Measurements from ENCODE around the gene GPR108. TPM values are rescaled to one million over a fixed set of nuclear protein-coding genes. Genes with fewer than 3 reads are reported as not detected.
A peak's percentile ranks its signal among the peaks of the same experiment; 100 is the strongest.

GPR108 gene
- polyA plus RNA-seq, 1 of the 3 experiments (the other 2 are of a cell fraction): 54.2 TPM

DNA sequence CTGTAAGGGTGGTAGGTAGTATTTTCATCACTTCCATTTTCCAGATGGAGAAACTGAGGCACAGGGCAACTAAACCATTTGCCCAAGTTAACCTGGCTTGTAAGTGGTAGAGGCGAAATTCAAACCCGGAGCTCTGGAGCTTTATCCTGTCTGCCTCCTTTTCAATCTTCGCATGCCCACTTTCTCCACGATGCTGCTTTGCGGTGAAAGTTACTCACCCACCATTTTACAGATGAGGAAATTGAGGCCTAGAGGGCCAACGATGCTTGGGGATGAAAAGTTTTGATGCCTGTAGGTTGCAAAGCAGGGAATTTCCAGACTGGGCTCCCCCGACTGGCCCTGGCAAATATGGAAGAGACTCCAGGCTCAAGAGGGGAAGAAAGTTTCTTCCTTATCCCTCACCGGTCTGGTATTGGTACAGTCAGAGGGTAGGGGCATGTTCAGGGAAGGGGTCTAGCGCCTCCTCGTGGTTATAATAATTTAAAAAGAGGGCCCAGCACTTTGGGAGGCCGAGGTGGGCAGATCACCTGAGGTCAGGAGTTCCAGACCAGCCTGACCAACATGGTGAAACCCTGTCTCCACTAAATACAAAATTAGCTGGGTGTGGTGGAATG lies 31.7 kb upstream of the GPR108 start:
- no peak overlapping the region for H3K27ac ChIP-seq (ENCODE audit: low read depth in 2 of 2, low read length in 1 of 2)
- ChIA-PET CTCF (interaction anchor here (1.1 to 2.4 kb wide), 3 partner anchors 12 to 138 kb away, joined by 3 to 5 read pairs (median 4); no protein-coding TSS in a partner anchor), POLR2A (no interaction called here)
- H3K9me3 ChIP-seq: no peaks in the 10 kb centered on the region
- no peak overlapping the region for H3K4me2 ChIP-seq
- H3K9ac ChIP-seq: no peak overlapping the region
- no peaks in the 10 kb centered on the region for H3K9me2 ChIP-seq
- H3K4me1 ChIP-seq (ENCODE audit: control insufficient read depth in 1 of 2, insufficient read depth in 2 of 2, low read depth in 1 of 2, low read length in 1 of 2): no peaks in the 10 kb centered on the region; a peak in 2 of 4 replicates
- no peak for TF ChIP-seq FOSL2 (IDR thresholded peaks at IDR 0.05; ENCODE audit: borderline replicate concordance, low read depth)
- TF ChIP-seq TCF12 (IDR thresholded peaks at IDR 0.05): no peak
- no peak for TF ChIP-seq POLR2AphosphoS5 (IDR thresholded peaks at IDR 0.05; ENCODE audit: low read depth, low read length)
- peak; percentile 49 for TF ChIP-seq RAD21 (IDR thresholded peaks at IDR 0.05; ENCODE audit: low read length)
- TF ChIP-seq, protein P1, sequence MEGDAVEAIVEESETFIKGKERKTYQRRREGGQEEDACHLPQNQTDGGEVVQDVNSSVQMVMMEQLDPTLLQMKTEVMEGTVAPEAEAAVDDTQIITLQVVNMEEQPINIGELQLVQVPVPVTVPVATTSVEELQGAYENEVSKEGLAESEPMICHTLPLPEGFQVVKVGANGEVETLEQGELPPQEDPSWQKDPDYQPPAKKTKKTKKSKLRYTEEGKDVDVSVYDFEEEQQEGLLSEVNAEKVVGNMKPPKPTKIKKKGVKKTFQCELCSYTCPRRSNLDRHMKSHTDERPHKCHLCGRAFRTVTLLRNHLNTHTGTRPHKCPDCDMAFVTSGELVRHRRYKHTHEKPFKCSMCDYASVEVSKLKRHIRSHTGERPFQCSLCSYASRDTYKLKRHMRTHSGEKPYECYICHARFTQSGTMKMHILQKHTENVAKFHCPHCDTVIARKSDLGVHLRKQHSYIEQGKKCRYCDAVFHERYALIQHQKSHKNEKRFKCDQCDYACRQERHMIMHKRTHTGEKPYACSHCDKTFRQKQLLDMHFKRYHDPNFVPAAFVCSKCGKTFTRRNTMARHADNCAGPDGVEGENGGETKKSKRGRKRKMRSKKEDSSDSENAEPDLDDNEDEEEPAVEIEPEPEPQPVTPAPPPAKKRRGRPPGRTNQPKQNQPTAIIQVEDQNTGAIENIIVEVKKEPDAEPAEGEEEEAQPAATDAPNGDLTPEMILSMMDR (IDR thresholded peaks at IDR 0.05): peak; percentile 57
- no peaks in the 10 kb centered on the region for H3K79me2 ChIP-seq (ENCODE audit: insufficient read depth)
- no peaks in the 10 kb centered on the region for H4K20me1 ChIP-seq (ENCODE audit: insufficient read depth)
- peaks cover 11% of the 10 kb centered on the region; the same call in 1 of the 2 replicates for H3K27me3 ChIP-seq (ENCODE audit: insufficient read depth)
- H3F3A ChIP-seq (replicated peaks; ENCODE audit: insufficient read depth): peaks cover 14% of the 10 kb centered on the region
- 32% methylated on average over 11 of the region's 11 CpGs for WGBS (ENCODE audit: low lambda C conversion rate)
- H3K36me3 ChIP-seq (replicated peaks in 1 of 2; ENCODE audit: control insufficient read depth in 1 of 2, insufficient read depth in 2 of 2, low read length in 1 of 2): no peaks in the 10 kb centered on the region
- no peak overlapping the region for H3K4me3 ChIP-seq (ENCODE audit: low read depth in 2 of 2, low read length in 1 of 2)
- DNase-seq: peak; percentile 58
- no peak overlapping the region for H2AFZ ChIP-seq (ENCODE audit: low read depth)

DNA sequence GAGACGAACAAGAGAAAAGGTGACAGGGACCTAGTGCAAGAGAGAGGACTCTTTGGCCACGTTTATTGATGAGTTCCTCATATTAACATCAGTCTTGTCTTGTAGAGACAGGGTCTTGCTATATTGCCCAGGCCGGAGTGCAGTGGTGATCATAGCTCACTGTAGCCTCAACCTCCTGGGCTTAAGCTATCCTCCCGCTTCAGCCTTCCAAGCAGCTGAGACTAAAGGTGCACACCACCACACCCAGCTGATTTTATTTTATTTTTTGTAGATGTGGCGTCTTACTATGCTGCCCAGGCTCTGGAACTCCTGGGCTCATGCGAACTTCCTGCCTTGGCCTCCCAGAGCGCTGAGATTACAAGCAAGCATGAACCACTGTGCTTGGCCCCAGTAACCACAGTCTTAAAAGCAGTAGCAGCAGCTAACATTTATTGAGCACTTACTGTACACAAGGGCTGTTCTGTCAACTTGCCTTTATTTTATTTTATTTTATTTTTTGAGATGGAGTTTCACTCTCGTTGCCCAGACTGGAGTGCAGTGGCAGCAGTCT lies 30.9 kb upstream of the GPR108 start:
- Histone ChIP-seq H3K9me3 (no peaks in the 10 kb centered on the region), H3F3A (replicated peaks; ENCODE audit: insufficient read depth) (peaks cover 14% of the 10 kb centered on the region), H4K20me1 (ENCODE audit: insufficient read depth) (no peaks in the 10 kb centered on the region), H3K4me1 (ENCODE audit: control insufficient read depth in 1 of 2, insufficient read depth in 2 of 2, low read depth in 1 of 2, low read length in 1 of 2) (no peaks in the 10 kb centered on the region; a peak in 2 of 4 replicates), H3K9ac (no peak overlapping the region), H2AFZ (ENCODE audit: low read depth) (no peak overlapping the region), H3K27ac (ENCODE audit: low read depth in 2 of 2, low read length in 1 of 2) (no peak overlapping the region), H3K9me2 (no peaks in the 10 kb centered on the region), H3K36me3 (replicated peaks in 1 of 2; ENCODE audit: control insufficient read depth in 1 of 2, insufficient read depth in 2 of 2, low read length in 1 of 2) (no peaks in the 10 kb centered on the region), H3K79me2 (ENCODE audit: insufficient read depth) (no peaks in the 10 kb centered on the region), H3K27me3 (ENCODE audit: insufficient read depth) (peaks cover 11% of the 10 kb centered on the region; the same call in 1 of the 2 replicates), H3K4me2 (no peak overlapping the region), H3K4me3 (ENCODE audit: low read depth in 2 of 2, low read length in 1 of 2) (no peak overlapping the region)
- TF ChIP-seq, protein P2, sequence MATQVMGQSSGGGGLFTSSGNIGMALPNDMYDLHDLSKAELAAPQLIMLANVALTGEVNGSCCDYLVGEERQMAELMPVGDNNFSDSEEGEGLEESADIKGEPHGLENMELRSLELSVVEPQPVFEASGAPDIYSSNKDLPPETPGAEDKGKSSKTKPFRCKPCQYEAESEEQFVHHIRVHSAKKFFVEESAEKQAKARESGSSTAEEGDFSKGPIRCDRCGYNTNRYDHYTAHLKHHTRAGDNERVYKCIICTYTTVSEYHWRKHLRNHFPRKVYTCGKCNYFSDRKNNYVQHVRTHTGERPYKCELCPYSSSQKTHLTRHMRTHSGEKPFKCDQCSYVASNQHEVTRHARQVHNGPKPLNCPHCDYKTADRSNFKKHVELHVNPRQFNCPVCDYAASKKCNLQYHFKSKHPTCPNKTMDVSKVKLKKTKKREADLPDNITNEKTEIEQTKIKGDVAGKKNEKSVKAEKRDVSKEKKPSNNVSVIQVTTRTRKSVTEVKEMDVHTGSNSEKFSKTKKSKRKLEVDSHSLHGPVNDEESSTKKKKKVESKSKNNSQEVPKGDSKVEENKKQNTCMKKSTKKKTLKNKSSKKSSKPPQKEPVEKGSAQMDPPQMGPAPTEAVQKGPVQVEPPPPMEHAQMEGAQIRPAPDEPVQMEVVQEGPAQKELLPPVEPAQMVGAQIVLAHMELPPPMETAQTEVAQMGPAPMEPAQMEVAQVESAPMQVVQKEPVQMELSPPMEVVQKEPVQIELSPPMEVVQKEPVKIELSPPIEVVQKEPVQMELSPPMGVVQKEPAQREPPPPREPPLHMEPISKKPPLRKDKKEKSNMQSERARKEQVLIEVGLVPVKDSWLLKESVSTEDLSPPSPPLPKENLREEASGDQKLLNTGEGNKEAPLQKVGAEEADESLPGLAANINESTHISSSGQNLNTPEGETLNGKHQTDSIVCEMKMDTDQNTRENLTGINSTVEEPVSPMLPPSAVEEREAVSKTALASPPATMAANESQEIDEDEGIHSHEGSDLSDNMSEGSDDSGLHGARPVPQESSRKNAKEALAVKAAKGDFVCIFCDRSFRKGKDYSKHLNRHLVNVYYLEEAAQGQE (IDR thresholded peaks at IDR 0.05; ENCODE audit: low read depth, low read length): no peak
- TF ChIP-seq FOXM1 (IDR thresholded peaks at IDR 0.05; ENCODE audit: low read depth) (no peak), ELF1 (IDR thresholded peaks at IDR 0.05) (no peak), JUND (IDR thresholded peaks at IDR 0.05) (no peak), RXRA (IDR thresholded peaks at IDR 0.05; ENCODE audit: borderline replicate concordance, low read depth) (no peak), RFX5 (IDR thresholded peaks at IDR 0.05; ENCODE audit: low read length) (no peak), POLR2AphosphoS5 (IDR thresholded peaks at IDR 0.05; ENCODE audit: low read depth, low read length) (no peak), MEF2A (IDR thresholded peaks at IDR 0.05; ENCODE audit: borderline replicate concordance, low read depth) (no peak), RAD21 (IDR thresholded peaks at IDR 0.05; ENCODE audit: low read length) (no peak), EZH2phosphoT487 (IDR thresholded peaks at IDR 0.05; ENCODE audit: borderline replicate concordance, low read depth) (no peak), NRF1 (IDR thresholded peaks at IDR 0.05; ENCODE audit: low read depth, low read length) (no peak), TAF1 (IDR thresholded peaks at IDR 0.05; ENCODE audit: borderline replicate concordance, low read depth, low read length) (no peak)
- TF ChIP-seq, protein P3, sequence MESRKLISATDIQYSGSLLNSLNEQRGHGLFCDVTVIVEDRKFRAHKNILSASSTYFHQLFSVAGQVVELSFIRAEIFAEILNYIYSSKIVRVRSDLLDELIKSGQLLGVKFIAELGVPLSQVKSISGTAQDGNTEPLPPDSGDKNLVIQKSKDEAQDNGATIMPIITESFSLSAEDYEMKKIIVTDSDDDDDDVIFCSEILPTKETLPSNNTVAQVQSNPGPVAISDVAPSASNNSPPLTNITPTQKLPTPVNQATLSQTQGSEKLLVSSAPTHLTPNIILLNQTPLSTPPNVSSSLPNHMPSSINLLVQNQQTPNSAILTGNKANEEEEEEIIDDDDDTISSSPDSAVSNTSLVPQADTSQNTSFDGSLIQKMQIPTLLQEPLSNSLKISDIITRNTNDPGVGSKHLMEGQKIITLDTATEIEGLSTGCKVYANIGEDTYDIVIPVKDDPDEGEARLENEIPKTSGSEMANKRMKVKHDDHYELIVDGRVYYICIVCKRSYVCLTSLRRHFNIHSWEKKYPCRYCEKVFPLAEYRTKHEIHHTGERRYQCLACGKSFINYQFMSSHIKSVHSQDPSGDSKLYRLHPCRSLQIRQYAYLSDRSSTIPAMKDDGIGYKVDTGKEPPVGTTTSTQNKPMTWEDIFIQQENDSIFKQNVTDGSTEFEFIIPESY (IDR thresholded peaks at IDR 0.05; ENCODE audit: borderline replicate concordance, low read depth): no peak
- TF ChIP-seq, protein P4, sequence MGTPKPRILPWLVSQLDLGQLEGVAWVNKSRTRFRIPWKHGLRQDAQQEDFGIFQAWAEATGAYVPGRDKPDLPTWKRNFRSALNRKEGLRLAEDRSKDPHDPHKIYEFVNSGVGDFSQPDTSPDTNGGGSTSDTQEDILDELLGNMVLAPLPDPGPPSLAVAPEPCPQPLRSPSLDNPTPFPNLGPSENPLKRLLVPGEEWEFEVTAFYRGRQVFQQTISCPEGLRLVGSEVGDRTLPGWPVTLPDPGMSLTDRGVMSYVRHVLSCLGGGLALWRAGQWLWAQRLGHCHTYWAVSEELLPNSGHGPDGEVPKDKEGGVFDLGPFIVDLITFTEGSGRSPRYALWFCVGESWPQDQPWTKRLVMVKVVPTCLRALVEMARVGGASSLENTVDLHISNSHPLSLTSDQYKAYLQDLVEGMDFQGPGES (IDR thresholded peaks at IDR 0.05; ENCODE audit: low read depth, low read length): no peak
- 35% methylated on average over 7 of the region's 8 CpGs for WGBS (ENCODE audit: low lambda C conversion rate)
- DNase-seq: no peak
- ChIA-PET CTCF (interaction anchor here (1.1 to 2.4 kb wide), 2 partner anchors 16 to 137 kb away, joined by 3 to 5 read pairs; no protein-coding TSS in a partner anchor), POLR2A (no interaction called here)

Measured in SK-N-SH (cell line).